K562 (cell line): Measurements from ENCODE around the gene SLC8A2. TPM values are rescaled to one million over a fixed set of nuclear protein-coding genes. Genes with fewer than 3 reads are reported as not detected.

Source experiments
- ATF7 ChIP-seq: fragments of 450-650 bp; IDR thresholded peaks from 2 replicates; pipeline ENCODE4 v1.7.1; 2014; ENCODE audit warnings: mild to moderate bottlenecking, moderate library complexity
- CC2D1A ChIP-seq: fragments of 450-650 bp; IDR thresholded peaks from 2 replicates; pipeline ENCODE4 v1.6.1; 2017; ENCODE audit warnings: mild to moderate bottlenecking
- CTBP1 ChIP-seq: fragments of 450-650 bp; IDR thresholded peaks from 2 replicates; pipeline ENCODE4 v1.6.1; 2016; ENCODE audit warnings: borderline replicate concordance
- HMG20A ChIP-seq: fragments of 450-650 bp; formaldehyde crosslinking; conservative IDR thresholded peaks from 2 replicates; pipeline ENCODE4 v1.4.0; 2020; ENCODE audit warnings: mild to moderate bottlenecking, mixed read lengths
- KHSRP ChIP-seq: fragments of 450-650 bp; IDR thresholded peaks from 2 replicates; pipeline ENCODE4 v1.6.1; 2017
- L3MBTL2 ChIP-seq: fragments of 450-650 bp; IDR thresholded peaks from 2 replicates; pipeline ENCODE4 v1.6.1; 2016; ENCODE audit warnings: mild to moderate bottlenecking, moderate library complexity
- MXI1 ChIP-seq: IDR thresholded peaks from 2 replicates; pipeline ENCODE4 v1.6.1; 2011; ENCODE audit warnings: low read depth, mild to moderate bottlenecking, improper control_type of control experiment, low read length
- PCBP1 ChIP-seq: fragments of 200-400 bp; formaldehyde crosslinking; IDR thresholded peaks from 2 replicates; pipeline ENCODE4 v1.6.1; 2018; ENCODE audit warnings: mild to moderate bottlenecking, low read depth, low read length; ENCODE audit not compliant: poor library complexity, severe bottlenecking
- RCOR1 ChIP-seq, 2 experiments: IDR thresholded peaks; 2 replicates each; pipeline ENCODE4 v1.6.1; 2012; ENCODE audit warnings: low read depth in 2 of 2, low read length in 2 of 2, borderline replicate concordance in 1 of 2, improper control_type of control experiment in 1 of 2
- SNRNP70 ChIP-seq: fragments of 200-400 bp; formaldehyde crosslinking; optimal IDR thresholded peaks from 2 replicates; pipeline ENCODE3; 2017; ENCODE audit warnings: low read depth, low read length
- STAG1 ChIP-seq: sonication (generic); formaldehyde crosslinking; IDR thresholded peaks from 2 replicates; pipeline ENCODE4 v1.5.0; 2020; ENCODE audit warnings: missing genetic modification reagents, borderline replicate concordance
- TEAD1 ChIP-seq, 2 experiments: fragments of 450-650 bp in 1 of 2; sonication (generic) in 1 of 2; formaldehyde crosslinking; IDR thresholded peaks; 2 replicates each; pipeline versions ENCODE4 v1.4.0 to v1.8.0; 2020 to 2022; ENCODE audit warnings: mild to moderate bottlenecking in 2 of 2, missing genetic modification reagents in 1 of 2
- ZBTB1 ChIP-seq: sonication (generic); formaldehyde crosslinking; IDR thresholded peaks from 2 replicates; pipeline ENCODE4 v1.8.1; 2023; ENCODE audit warnings: missing genetic modification reagents, low read depth, mild to moderate bottlenecking, borderline replicate concordance
- polyA plus RNA-seq, 8 experiments: library from polyadenylated mRNA; depleted of rRNA in 4 of 8; stranded (reverse) in 5 of 8; unstranded in 3 of 8; fragments of >200 nt; fragmentation: Nextera tagmentation in 2 of 8; fragmentation: Illumina TruSeq in 1 of 8; extraction: Ambion mirVana in 2 of 8; extraction: Trizol in 1 of 8; gene quantifications; 2 replicates each; pipeline versions ENCODE4 v1.2.1 to v1.2.3, GENCODE V29; 2011 to 2014; ENCODE audit warnings: inconsistent platforms in 1 of 8, missing spikeins in 1 of 8
- total RNA-seq, 7 experiments: library from RNA; depleted of rRNA in 6 of 7; stranded (reverse); fragments of >200 nt in 6 of 7; fragmentation: Illumina TruSeq in 2 of 7; extraction: Trizol in 2 of 7; gene quantifications; 2 replicates each; pipeline versions ENCODE4 v1.2.1 to v1.2.3, GENCODE V29; 2011 to 2021; ENCODE audit warnings: low replicate concordance in 1 of 7
- TF ChIP-seq, protein P1 (sequence below): fragments of 450-650 bp; formaldehyde crosslinking; IDR thresholded peaks from 2 replicates; pipeline ENCODE4 v1.4.0; 2020; ENCODE audit warnings: mild to moderate bottlenecking, moderate library complexity
- TF ChIP-seq, protein P2 (sequence below), 3 experiments: IDR thresholded peaks in 2 of 3; conservative IDR thresholded peaks in 1 of 3; 2 replicates each; pipeline ENCODE4 v1.5.1; 2011 to 2012; ENCODE audit warnings: low read length in 3 of 3, mild to moderate bottlenecking in 3 of 3, control low read depth in 2 of 3, improper control_type of control experiment in 1 of 3, inconsistent platforms in 1 of 3, low read depth in 1 of 3, mixed read lengths in 1 of 3, moderate library complexity in 1 of 3; ENCODE audit not compliant: insufficient read depth in 2 of 3
- TF ChIP-seq, protein P3 (sequence below): sonication (generic); formaldehyde crosslinking; IDR thresholded peaks from 2 replicates; pipeline ENCODE4 v1.8.0; 2022; ENCODE audit warnings: missing genetic modification reagents, mild to moderate bottlenecking, moderate library complexity, borderline replicate concordance
- TF ChIP-seq, protein P4 (sequence below): sonication (generic); formaldehyde crosslinking; IDR thresholded peaks from 2 replicates; pipeline ENCODE4 v1.8.1; 2022; ENCODE audit warnings: missing genetic modification reagents

The SLC8A2 gene
- total and polyA plus RNA-seq, 9 of the 15 experiments (the other 6 are each of a cell fraction or from before 2014, with no cell fraction given): 0.07 to 0.66 (median 0.24) TPM; not detected in 3

DNA sequence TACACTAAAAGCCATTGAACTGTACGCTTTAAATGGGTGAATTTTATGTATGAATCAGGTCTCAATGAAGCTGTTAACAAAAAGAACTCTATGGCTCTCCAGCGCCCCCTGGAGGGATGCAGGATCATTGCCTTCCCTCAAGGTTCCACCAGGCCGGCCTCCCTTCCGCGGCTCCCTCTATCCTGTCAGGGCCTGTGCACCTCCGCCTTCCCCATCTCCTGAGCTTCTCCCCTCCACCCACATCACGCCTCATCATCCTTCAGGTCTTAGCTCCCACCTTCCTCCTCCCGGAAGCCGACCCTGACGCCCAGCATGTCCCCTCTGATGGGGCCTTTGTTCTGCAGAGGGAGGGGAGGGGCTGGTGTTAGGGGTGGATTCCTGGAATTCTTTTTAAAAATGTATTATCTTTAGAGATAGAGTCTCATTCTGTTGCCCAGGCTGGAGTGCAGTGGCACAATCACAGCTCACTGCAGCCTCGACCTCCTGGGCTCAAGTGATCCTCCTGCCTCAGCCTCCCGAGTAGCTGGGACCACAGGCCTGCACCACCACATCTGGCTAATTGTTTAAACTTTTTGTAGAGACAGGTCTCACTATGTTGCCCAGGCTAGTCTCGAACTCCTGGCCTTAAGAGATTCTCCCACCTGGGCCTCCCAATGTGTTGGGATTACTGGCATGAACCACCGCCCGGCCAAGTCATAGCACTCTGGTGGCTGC lies 80.0 kb downstream of the SLC8A2 start (continued):
- TF ChIP-seq, protein P1, sequence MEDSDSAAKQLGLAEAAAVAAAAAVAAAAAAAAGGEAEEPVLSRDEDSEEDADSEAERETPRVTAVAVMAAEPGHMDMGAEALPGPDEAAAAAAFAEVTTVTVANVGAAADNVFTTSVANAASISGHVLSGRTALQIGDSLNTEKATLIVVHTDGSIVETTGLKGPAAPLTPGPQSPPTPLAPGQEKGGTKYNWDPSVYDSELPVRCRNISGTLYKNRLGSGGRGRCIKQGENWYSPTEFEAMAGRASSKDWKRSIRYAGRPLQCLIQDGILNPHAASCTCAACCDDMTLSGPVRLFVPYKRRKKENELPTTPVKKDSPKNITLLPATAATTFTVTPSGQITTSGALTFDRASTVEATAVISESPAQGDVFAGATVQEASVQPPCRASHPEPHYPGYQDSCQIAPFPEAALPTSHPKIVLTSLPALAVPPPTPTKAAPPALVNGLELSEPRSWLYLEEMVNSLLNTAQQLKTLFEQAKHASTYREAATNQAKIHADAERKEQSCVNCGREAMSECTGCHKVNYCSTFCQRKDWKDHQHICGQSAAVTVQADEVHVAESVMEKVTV (CRISPR knock-in tag): peak; percentile 79
- TF ChIP-seq, protein P2, sequence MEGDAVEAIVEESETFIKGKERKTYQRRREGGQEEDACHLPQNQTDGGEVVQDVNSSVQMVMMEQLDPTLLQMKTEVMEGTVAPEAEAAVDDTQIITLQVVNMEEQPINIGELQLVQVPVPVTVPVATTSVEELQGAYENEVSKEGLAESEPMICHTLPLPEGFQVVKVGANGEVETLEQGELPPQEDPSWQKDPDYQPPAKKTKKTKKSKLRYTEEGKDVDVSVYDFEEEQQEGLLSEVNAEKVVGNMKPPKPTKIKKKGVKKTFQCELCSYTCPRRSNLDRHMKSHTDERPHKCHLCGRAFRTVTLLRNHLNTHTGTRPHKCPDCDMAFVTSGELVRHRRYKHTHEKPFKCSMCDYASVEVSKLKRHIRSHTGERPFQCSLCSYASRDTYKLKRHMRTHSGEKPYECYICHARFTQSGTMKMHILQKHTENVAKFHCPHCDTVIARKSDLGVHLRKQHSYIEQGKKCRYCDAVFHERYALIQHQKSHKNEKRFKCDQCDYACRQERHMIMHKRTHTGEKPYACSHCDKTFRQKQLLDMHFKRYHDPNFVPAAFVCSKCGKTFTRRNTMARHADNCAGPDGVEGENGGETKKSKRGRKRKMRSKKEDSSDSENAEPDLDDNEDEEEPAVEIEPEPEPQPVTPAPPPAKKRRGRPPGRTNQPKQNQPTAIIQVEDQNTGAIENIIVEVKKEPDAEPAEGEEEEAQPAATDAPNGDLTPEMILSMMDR (IDR thresholded peaks at IDR 0.05 in 2 of 3, conservative IDR thresholded peaks at IDR 0.05 in 1 of 3; ENCODE audit: insufficient read depth in 2 of 3, low read depth in 1 of 3, low read length in 3 of 3): peak; percentile 88 to 94 (median 93)
- TF ChIP-seq SNRNP70 (no peak), TEAD1 (CRISPR knock-in tag; IDR thresholded peaks at IDR 0.05) (0 out of 4 replicates have a peak, but pooled peaks of 1 of the 2 experiments have one; percentile 41), ATF7 (peak; percentile 23; the same call in 1 of the 2 replicates), L3MBTL2 (no peak), CC2D1A (0 out of 2 replicates have a peak, but pooled peaks have one; percentile 30), HMG20A (CRISPR knock-in tag) (no peak), PCBP1 (no peak), CTBP1 (peak; percentile 16; the same call in 1 of the 2 replicates), ZBTB1 (no peak), RCOR1 (IDR thresholded peaks at IDR 0.05; ENCODE audit: borderline replicate concordance in 1 of 2, low read depth in 2 of 2, low read length in 2 of 2) (peak in 1 of 2 experiments; percentile 50; a peak in 1 of 4 replicates), STAG1 (CRISPR knock-in tag) (peak; percentile 72; the same call in 1 of the 2 replicates), KHSRP (no peak), MXI1 (no peak)
- TF ChIP-seq, protein P3, sequence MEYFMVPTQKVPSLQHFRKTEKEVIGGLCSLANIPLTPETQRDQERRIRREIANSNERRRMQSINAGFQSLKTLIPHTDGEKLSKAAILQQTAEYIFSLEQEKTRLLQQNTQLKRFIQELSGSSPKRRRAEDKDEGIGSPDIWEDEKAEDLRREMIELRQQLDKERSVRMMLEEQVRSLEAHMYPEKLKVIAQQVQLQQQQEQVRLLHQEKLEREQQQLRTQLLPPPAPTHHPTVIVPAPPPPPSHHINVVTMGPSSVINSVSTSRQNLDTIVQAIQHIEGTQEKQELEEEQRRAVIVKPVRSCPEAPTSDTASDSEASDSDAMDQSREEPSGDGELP (CRISPR knock-in tag): 0 out of 2 replicates have a peak, but pooled peaks have one; percentile 12
- TF ChIP-seq, protein P4, sequence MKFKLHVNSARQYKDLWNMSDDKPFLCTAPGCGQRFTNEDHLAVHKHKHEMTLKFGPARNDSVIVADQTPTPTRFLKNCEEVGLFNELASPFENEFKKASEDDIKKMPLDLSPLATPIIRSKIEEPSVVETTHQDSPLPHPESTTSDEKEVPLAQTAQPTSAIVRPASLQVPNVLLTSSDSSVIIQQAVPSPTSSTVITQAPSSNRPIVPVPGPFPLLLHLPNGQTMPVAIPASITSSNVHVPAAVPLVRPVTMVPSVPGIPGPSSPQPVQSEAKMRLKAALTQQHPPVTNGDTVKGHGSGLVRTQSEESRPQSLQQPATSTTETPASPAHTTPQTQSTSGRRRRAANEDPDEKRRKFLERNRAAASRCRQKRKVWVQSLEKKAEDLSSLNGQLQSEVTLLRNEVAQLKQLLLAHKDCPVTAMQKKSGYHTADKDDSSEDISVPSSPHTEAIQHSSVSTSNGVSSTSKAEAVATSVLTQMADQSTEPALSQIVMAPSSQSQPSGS (CRISPR knock-in tag): no peak
